PFSK-1 (cell line): Measurements from ENCODE around the gene TBC1D22B.

Source experiments
- FOXP2 ChIP-seq: optimal IDR thresholded peaks from 2 replicates; pipeline ENCODE3; 2011; ENCODE audit warnings: borderline replicate concordance, control low read depth, inconsistent platforms; ENCODE audit not compliant: insufficient read depth; ENCODE audit errors: extremely low read length, extremely low read depth
- POLR2AphosphoS5 ChIP-seq: IDR thresholded peaks from 2 replicates; pipeline ENCODE4 v1.6.1; 2012; ENCODE audit warnings: low read depth, mild to moderate bottlenecking, control low read depth, low read length, moderate library complexity
- SIN3A ChIP-seq: IDR thresholded peaks from 2 replicates; pipeline ENCODE4 v1.6.1; 2012; ENCODE audit warnings: mild to moderate bottlenecking, low read length, moderate library complexity, borderline replicate concordance; ENCODE audit not compliant: insufficient read depth
- TAF1 ChIP-seq: IDR thresholded peaks from 2 replicates; pipeline ENCODE4 v1.6.1; 2012; ENCODE audit warnings: low read length, control low read depth, borderline replicate concordance; ENCODE audit not compliant: insufficient read depth
- TF ChIP-seq, protein P1 (sequence below), 2 experiments: IDR thresholded peaks; 2 replicates each; pipeline versions ENCODE4 v1.6.1 to v1.8.0; 2011 to 2012; ENCODE audit warnings: low read depth in 2 of 2, low read length in 2 of 2, control low read depth in 1 of 2, inconsistent platforms in 1 of 2, mild to moderate bottlenecking in 1 of 2, moderate library complexity in 1 of 2; ENCODE audit not compliant: insufficient read depth in 1 of 2

DNA sequence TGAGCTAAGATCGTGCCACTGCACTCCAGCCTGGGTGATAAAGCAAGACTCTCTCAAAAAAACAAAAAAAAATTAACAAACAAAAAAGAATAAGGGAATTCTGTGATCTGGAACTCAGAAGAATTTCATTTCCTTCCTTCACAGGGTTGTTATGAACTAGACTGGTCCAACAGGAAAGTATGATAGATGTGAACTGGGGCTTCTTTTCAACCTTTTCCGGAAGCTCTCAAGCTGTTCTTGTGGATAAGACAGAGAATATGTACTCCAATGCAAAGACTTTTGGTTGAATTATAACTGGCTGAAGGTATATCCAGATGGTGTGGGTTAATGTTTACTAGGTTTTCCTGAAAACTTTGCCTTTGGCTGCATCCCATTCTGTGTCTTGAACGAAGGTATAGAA, 101.5 kb downstream of the TBC1D22B start:
- TF ChIP-seq FOXP2 (no peak), TAF1 (no peak), POLR2AphosphoS5 (no peak), SIN3A (no peak)
- TF ChIP-seq, protein P1, sequence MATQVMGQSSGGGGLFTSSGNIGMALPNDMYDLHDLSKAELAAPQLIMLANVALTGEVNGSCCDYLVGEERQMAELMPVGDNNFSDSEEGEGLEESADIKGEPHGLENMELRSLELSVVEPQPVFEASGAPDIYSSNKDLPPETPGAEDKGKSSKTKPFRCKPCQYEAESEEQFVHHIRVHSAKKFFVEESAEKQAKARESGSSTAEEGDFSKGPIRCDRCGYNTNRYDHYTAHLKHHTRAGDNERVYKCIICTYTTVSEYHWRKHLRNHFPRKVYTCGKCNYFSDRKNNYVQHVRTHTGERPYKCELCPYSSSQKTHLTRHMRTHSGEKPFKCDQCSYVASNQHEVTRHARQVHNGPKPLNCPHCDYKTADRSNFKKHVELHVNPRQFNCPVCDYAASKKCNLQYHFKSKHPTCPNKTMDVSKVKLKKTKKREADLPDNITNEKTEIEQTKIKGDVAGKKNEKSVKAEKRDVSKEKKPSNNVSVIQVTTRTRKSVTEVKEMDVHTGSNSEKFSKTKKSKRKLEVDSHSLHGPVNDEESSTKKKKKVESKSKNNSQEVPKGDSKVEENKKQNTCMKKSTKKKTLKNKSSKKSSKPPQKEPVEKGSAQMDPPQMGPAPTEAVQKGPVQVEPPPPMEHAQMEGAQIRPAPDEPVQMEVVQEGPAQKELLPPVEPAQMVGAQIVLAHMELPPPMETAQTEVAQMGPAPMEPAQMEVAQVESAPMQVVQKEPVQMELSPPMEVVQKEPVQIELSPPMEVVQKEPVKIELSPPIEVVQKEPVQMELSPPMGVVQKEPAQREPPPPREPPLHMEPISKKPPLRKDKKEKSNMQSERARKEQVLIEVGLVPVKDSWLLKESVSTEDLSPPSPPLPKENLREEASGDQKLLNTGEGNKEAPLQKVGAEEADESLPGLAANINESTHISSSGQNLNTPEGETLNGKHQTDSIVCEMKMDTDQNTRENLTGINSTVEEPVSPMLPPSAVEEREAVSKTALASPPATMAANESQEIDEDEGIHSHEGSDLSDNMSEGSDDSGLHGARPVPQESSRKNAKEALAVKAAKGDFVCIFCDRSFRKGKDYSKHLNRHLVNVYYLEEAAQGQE (IDR thresholded peaks at IDR 0.05; ENCODE audit: insufficient read depth in 1 of 2, low read depth in 2 of 2, low read length in 2 of 2): no peak
